GM12878 (cell line): Measurements from ENCODE around the gene CDH15. TPM values are rescaled to one million over a fixed set of nuclear protein-coding genes. Genes with fewer than 3 reads are reported as not detected.

Experiments used
- ATF7 ChIP-seq: fragments of 450-650 bp; IDR thresholded peaks from 2 replicates; pipeline ENCODE4 v1.6.1; 2016; ENCODE audit warnings: low read depth, mild to moderate bottlenecking
- CBX3 ChIP-seq: fragments of 200-600 bp; sonication (generic); IDR thresholded peaks from 2 replicates; pipeline ENCODE4 v1.6.1; 2016; ENCODE audit warnings: low read depth, borderline replicate concordance
- ESRRA ChIP-seq: IDR thresholded peaks from 2 replicates; pipeline ENCODE4 v1.6.1; 2012; ENCODE audit warnings: mild to moderate bottlenecking, low read length, improper control_type of control experiment
- FOXM1 ChIP-seq: IDR thresholded peaks from 2 replicates; pipeline ENCODE4 v1.6.1; 2012; ENCODE audit warnings: low read depth, mild to moderate bottlenecking, inconsistent platforms, low read length, moderate library complexity
- IRF5 ChIP-seq: fragments of 450-650 bp; IDR thresholded peaks from 2 replicates; pipeline ENCODE4 v1.6.1; 2017; ENCODE audit warnings: borderline replicate concordance
- MXI1 ChIP-seq: fragments of 150-350 bp; IDR thresholded peaks from 2 replicates; pipeline ENCODE4 v1.6.1; 2011; ENCODE audit warnings: low read depth, mild to moderate bottlenecking, inconsistent platforms, low read length, improper control_type of control experiment
- MYC ChIP-seq: IDR thresholded peaks from 2 replicates; pipeline ENCODE4 v1.6.1; 2011; ENCODE audit warnings: mild to moderate bottlenecking, low read length, moderate library complexity, inconsistent platforms; ENCODE audit not compliant: insufficient read depth, insufficient replicate concordance, insufficient read length, severe bottlenecking
- NR2C1 ChIP-seq: fragments of 450-650 bp; IDR thresholded peaks from 2 replicates; pipeline ENCODE4 v1.6.1; 2017; ENCODE audit warnings: antibody characterized with exemption, mild to moderate bottlenecking, moderate library complexity
- NR2C2 ChIP-seq: IDR thresholded peaks from 2 replicates; pipeline ENCODE4 v1.6.1; 2011; ENCODE audit warnings: borderline replicate concordance, low read depth; ENCODE audit not compliant: control insufficient read depth, insufficient read length
- NR2F1 ChIP-seq: fragments of 450-650 bp; conservative IDR thresholded peaks from 2 replicates; pipeline ENCODE4 v1.6.1; 2017; ENCODE audit warnings: mild to moderate bottlenecking
- PAX8 ChIP-seq: fragments of 450-650 bp; IDR thresholded peaks from 2 replicates; pipeline ENCODE4 v1.6.1; 2017; ENCODE audit warnings: mild to moderate bottlenecking, moderate library complexity
- POLR2A ChIP-seq: IDR thresholded peaks from 2 replicates; pipeline ENCODE4 v1.6.1; 2011; ENCODE audit warnings: low read depth, mild to moderate bottlenecking, low read length
- POLR2AphosphoS2 ChIP-seq: IDR thresholded peaks from 2 replicates; pipeline ENCODE4 v1.6.1; 2011; ENCODE audit warnings: low read depth, mild to moderate bottlenecking, low read length, improper control_type of control experiment, moderate library complexity
- STAT3 ChIP-seq: IDR thresholded peaks from 2 replicates; pipeline ENCODE4 v1.6.1; 2011; ENCODE audit warnings: low read depth, low read length, improper control_type of control experiment
- TCF3 ChIP-seq: IDR thresholded peaks from 2 replicates; pipeline ENCODE4 v1.6.1; 2012; ENCODE audit warnings: low read depth, mild to moderate bottlenecking, low read length, borderline replicate concordance; ENCODE audit not compliant: insufficient read depth
- USF1 ChIP-seq: IDR thresholded peaks from 2 replicates; pipeline ENCODE4 v1.6.1; 2011; ENCODE audit warnings: borderline replicate concordance, low read depth, mild to moderate bottlenecking, moderate library complexity, mixed read lengths, low read length; ENCODE audit not compliant: insufficient read depth; ENCODE audit errors: extremely low read length
- ZNF622 ChIP-seq: fragments of 450-650 bp; IDR thresholded peaks from 2 replicates; pipeline ENCODE4 v1.6.1; 2017; ENCODE audit warnings: mild to moderate bottlenecking, inconsistent platforms
- ZZZ3 ChIP-seq: IDR thresholded peaks from 2 replicates; pipeline ENCODE4 v1.6.1; 2011; ENCODE audit warnings: low read depth; ENCODE audit not compliant: control insufficient read depth, insufficient read length
- polyA plus RNA-seq, 11 experiments: library from polyadenylated mRNA; depleted of rRNA in 4 of 11; unstranded in 6 of 11; stranded (reverse) in 5 of 11; fragments of >200 nt; fragmentation: Nextera tagmentation in 4 of 11; fragmentation: Illumina TruSeq in 1 of 11; extraction: Ambion mirVana in 4 of 11; extraction: Trizol in 1 of 11; gene quantifications; 1 replicate in 1 of 11; 2 replicates in 10 of 11; pipeline versions ENCODE4 v1.2.1 to v1.2.3, GENCODE V29; 2011 to 2016; ENCODE audit warnings: inconsistent platforms in 2 of 11, missing spikeins in 2 of 11, low read depth in 1 of 11
- total RNA-seq, 4 experiments: library from RNA; depleted of rRNA in 3 of 4; stranded (reverse); fragments of >200 nt in 3 of 4; fragmentation: Illumina TruSeq in 1 of 4; extraction: Trizol in 1 of 4; gene quantifications; 2 replicates each; pipeline versions ENCODE4 v1.2.1 to v1.2.3, GENCODE V29; 2013 to 2021
- TF ChIP-seq, protein P1 (sequence below): fragments of 450-650 bp; IDR thresholded peaks from 2 replicates; pipeline ENCODE4 v1.6.1; 2016; ENCODE audit warnings: mild to moderate bottlenecking
- TF ChIP-seq, protein P2 (sequence below): fragments of 450-650 bp; IDR thresholded peaks from 2 replicates; pipeline ENCODE4 v1.6.1; 2017; ENCODE audit warnings: mild to moderate bottlenecking, low read depth, inconsistent platforms; ENCODE audit not compliant: poor library complexity, severe bottlenecking
- TF ChIP-seq, protein P3 (sequence below): fragments of 450-650 bp; IDR thresholded peaks from 2 replicates; pipeline ENCODE4 v1.6.1; 2017; ENCODE audit warnings: antibody characterized with exemption, mild to moderate bottlenecking, moderate library complexity

Gene CDH15
- total and polyA plus RNA-seq, 10 of the 15 experiments (the other 5 are each of a cell fraction or from before 2014, with no cell fraction given) = 0.02 to 0.06 TPM; not detected in 8

DNA sequence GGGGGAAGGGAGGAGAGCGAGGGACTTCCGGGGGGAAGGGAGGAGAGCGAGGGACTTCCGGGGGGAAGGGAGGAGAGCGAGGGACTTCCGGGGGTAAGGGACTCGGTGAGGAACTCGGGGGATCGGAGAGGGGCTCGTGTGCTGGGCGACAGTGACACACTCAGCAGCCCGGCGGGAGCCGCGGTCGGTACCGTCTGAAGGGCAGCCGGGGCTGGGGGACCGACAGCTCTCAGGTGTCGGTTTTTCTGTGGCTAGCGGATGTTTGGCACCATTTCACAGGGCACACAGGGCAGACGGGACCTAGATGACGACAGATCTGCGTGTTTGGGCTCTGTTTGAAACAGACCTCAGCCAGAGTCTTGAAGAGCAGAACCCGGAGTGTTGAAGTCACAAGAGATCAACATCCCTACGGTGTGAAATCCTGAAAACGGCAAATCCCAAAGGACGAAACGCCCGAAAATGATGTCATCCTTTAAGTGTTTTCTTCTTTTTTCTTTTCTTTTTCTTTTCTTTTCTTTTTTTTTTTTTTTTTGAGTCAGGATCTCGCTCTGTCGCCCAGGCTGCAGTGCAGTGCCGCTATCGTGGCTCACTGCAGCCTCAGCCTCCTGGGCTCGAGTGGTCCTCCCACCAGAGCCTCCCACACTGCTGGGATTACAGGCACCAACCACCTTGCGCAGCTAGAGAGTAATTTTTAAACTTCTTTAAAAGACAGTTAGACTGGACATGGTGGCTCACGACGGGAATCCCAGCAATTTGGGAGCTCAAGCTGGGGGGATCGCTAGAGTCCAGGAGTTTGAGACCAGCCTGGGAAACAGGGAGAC, 69.8 kb downstream of the CDH15 start (continued):
- TF ChIP-seq TCF3 (0 out of 2 replicates have a peak, but pooled peaks have one; percentile 18), STAT3 (no peak), FOXM1 (no peak), USF1 (no peak), POLR2A (peak; percentile 94), NR2C2 (no peak), PAX8 (no peak), POLR2AphosphoS2 (peak; percentile 86), CBX3 (no peak), IRF5 (no peak), ZZZ3 (no peak), ATF7 (peak; percentile 94), MYC (no peak), NR2F1 (no peak), ZNF622 (no peak), NR2C1 (0 out of 2 replicates have a peak, but pooled peaks have one; percentile 4), ESRRA (no peak), MXI1 (no peak)
- TF ChIP-seq, protein P1, sequence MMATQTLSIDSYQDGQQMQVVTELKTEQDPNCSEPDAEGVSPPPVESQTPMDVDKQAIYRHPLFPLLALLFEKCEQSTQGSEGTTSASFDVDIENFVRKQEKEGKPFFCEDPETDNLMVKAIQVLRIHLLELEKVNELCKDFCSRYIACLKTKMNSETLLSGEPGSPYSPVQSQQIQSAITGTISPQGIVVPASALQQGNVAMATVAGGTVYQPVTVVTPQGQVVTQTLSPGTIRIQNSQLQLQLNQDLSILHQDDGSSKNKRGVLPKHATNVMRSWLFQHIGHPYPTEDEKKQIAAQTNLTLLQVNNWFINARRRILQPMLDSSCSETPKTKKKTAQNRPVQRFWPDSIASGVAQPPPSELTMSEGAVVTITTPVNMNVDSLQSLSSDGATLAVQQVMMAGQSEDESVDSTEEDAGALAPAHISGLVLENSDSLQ = peak; percentile 52; the same call in 1 of the 2 replicates
- TF ChIP-seq, protein P2, sequence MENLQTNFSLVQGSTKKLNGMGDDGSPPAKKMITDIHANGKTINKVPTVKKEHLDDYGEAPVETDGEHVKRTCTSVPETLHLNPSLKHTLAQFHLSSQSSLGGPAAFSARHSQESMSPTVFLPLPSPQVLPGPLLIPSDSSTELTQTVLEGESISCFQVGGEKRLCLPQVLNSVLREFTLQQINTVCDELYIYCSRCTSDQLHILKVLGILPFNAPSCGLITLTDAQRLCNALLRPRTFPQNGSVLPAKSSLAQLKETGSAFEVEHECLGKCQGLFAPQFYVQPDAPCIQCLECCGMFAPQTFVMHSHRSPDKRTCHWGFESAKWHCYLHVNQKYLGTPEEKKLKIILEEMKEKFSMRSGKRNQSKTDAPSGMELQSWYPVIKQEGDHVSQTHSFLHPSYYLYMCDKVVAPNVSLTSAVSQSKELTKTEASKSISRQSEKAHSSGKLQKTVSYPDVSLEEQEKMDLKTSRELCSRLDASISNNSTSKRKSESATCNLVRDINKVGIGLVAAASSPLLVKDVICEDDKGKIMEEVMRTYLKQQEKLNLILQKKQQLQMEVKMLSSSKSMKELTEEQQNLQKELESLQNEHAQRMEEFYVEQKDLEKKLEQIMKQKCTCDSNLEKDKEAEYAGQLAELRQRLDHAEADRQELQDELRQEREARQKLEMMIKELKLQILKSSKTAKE = no peak
- TF ChIP-seq, protein P3, sequence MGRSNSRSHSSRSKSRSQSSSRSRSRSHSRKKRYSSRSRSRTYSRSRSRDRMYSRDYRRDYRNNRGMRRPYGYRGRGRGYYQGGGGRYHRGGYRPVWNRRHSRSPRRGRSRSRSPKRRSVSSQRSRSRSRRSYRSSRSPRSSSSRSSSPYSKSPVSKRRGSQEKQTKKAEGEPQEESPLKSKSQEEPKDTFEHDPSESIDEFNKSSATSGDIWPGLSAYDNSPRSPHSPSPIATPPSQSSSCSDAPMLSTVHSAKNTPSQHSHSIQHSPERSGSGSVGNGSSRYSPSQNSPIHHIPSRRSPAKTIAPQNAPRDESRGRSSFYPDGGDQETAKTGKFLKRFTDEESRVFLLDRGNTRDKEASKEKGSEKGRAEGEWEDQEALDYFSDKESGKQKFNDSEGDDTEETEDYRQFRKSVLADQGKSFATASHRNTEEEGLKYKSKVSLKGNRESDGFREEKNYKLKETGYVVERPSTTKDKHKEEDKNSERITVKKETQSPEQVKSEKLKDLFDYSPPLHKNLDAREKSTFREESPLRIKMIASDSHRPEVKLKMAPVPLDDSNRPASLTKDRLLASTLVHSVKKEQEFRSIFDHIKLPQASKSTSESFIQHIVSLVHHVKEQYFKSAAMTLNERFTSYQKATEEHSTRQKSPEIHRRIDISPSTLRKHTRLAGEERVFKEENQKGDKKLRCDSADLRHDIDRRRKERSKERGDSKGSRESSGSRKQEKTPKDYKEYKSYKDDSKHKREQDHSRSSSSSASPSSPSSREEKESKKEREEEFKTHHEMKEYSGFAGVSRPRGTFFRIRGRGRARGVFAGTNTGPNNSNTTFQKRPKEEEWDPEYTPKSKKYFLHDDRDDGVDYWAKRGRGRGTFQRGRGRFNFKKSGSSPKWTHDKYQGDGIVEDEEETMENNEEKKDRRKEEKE = no peak
